OCI-LY7 (cell line): ENCODE results near the gene SNAP29. TPM values are rescaled to one million over a fixed set of nuclear protein-coding genes. Genes with fewer than 3 reads are reported as not detected.
"Not testable (repeated sequence)": the region's sequence is repeated elsewhere in the genome, so short reads cannot be mapped to it uniquely, and the experiment has no call there.

Experiments
- BruUV-seq: library from RNA; stranded (reverse); fragments of 400-500 nt; replicated peaks from 2 replicates; lab custom pipeline; 2021; lab: Mats Ljungman, UMichigan
- CTCF ChIA-PET: fragments of 300-600 bp; sonication (Branson Sonifier 250); formaldehyde crosslinking; loops from one replicate; lab custom pipeline; 2022; ENCODE audit warnings: antibody characterized with exemption; ENCODE audit not compliant: unreplicated experiment; lab: Charles Lee
- POLR2A ChIA-PET: fragments of 300-600 bp; sonication (Branson Sonifier 250); formaldehyde crosslinking; loops from one replicate; lab custom pipeline; 2022; ENCODE audit warnings: antibody characterized with exemption; lab: Charles Lee
- DNase-seq: peaks from one replicate; pipeline ENCODE4 v3.0.0-alpha.2; 2015; ENCODE audit warnings: low spot score
- H2AFZ ChIP-seq: fragments of 200-600 bp; sonication (generic), shearing (Covaris generic); 2 replicates; pipeline ENCODE4 v1.6.1; 2014; ENCODE audit warnings: mild to moderate bottlenecking, antibody characterized with exemption, low read length, moderate library complexity
- H3K27ac ChIP-seq: fragments of 200-600 bp; sonication (generic); 2 replicates; pipeline ENCODE4 v1.5.1; 2014; ENCODE audit warnings: mixed run types, low read depth, mild to moderate bottlenecking, moderate library complexity, low read length, inconsistent platforms; ENCODE audit not compliant: poor library complexity, severe bottlenecking
- H3K36me3 ChIP-seq: fragments of 200-600 bp; sonication (generic); 2 replicates; pipeline ENCODE4 v1.6.1; 2014; ENCODE audit warnings: mild to moderate bottlenecking, antibody characterized with exemption, low read length, moderate library complexity, mixed read lengths; ENCODE audit not compliant: insufficient read depth
- H3K4me1 ChIP-seq: fragments of 200-600 bp; sonication (generic); 2 replicates; pipeline ENCODE4 v1.5.1; 2014; ENCODE audit warnings: mild to moderate bottlenecking, low read length; ENCODE audit not compliant: insufficient read depth, poor library complexity, severe bottlenecking
- H3K4me2 ChIP-seq: fragments of 200-600 bp; sonication (generic); 2 replicates; pipeline ENCODE4 v1.6.1; 2014; ENCODE audit warnings: mild to moderate bottlenecking, low read length
- H3K4me3 ChIP-seq: fragments of 200-600 bp; sonication (generic); 2 replicates; pipeline ENCODE4 v1.5.1; 2014; ENCODE audit warnings: mild to moderate bottlenecking, low read depth, low read length; ENCODE audit not compliant: poor library complexity, severe bottlenecking
- H3K79me2 ChIP-seq: fragments of 200-600 bp; sonication (generic); 2 replicates; pipeline ENCODE4 v1.6.1; 2016; ENCODE audit warnings: low read depth, mild to moderate bottlenecking, low read length, moderate library complexity, mixed read lengths; ENCODE audit not compliant: insufficient read depth
- H3K9me2 ChIP-seq: fragments of 200-600 bp; sonication (generic); 2 replicates; pipeline ENCODE4 v1.6.1; 2016; ENCODE audit warnings: mild to moderate bottlenecking, low read length, mixed read lengths; ENCODE audit not compliant: insufficient read depth
- H3K9me3 ChIP-seq: fragments of 200-600 bp; sonication (generic); 2 replicates; pipeline ENCODE4 v1.6.1; 2014; ENCODE audit warnings: mild to moderate bottlenecking, mixed run types, low read length, mixed read lengths
- H4K20me1 ChIP-seq: fragments of 200-600 bp; sonication (generic); 2 replicates; pipeline ENCODE4 v1.6.1; 2014; ENCODE audit warnings: mild to moderate bottlenecking, antibody characterized with exemption, low read length, moderate library complexity, mixed read lengths; ENCODE audit not compliant: insufficient read depth
- EZH2phosphoT487 ChIP-seq: fragments of 200-600 bp; sonication (generic); IDR thresholded peaks from 2 replicates; pipeline ENCODE4 v1.6.1; 2018; ENCODE audit warnings: low read depth, borderline replicate concordance, mild to moderate bottlenecking, mixed run types, antibody characterized with exemption, low read length, moderate library complexity, mixed read lengths
- intact Hi-C: fragments of 100-400 bp; cut with micrococcal nuclease; formaldehyde crosslinking; loops from one replicate; pipeline ENCODE4 v1.10.0; 2022; ENCODE audit not compliant: unreplicated experiment
- total RNA-seq, 2 experiments: library from RNA; depleted of rRNA in 1 of 2; stranded (reverse); fragments of >200 nt in 1 of 2; shearing (Covaris generic) in 1 of 2; gene quantifications; 2 replicates each; pipeline ENCODE4 v1.2.3, GENCODE V29; 2014 to 2022
- TF ChIP-seq, protein P1 (sequence below): fragments of 200-600 bp; sonication (generic); conservative IDR thresholded peaks from 2 replicates; pipeline ENCODE4 v1.5.1; 2014; ENCODE audit warnings: mild to moderate bottlenecking, antibody characterized with exemption, low read length, moderate library complexity, mixed read lengths

SNAP29 gene
- total RNA-seq, 2 experiments from 2014 or later: 12.7 to 26.9 TPM

GRCh38 chr22:20822240-20822639, 36.6 kb upstream of the SNAP29 start:
- CTCF ChIA-PET: no interaction called here
- peaks cover 68% of the 10 kb centered on the region for H3K36me3 ChIP-seq

DNA sequence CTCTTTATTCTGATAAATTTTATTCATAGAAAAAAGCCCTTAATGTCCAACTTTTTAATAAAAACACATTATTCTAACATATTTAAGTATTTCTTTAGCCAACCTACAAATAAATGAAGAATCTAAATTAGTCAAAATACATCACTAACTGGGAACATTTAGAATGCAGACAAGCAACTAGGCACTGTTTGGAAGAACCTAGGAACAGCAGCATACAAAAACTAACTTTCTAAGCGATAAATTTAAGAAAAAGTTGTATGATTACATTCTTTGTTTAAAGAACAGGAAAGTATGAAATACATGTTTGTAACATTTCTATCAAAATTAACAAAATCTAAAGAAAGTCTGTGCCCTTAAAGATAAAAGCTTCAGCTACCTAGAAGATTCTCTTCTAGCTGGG, 35.5 kb upstream of the SNAP29 start:
- H3K4me3 ChIP-seq: no peak overlapping the region
- intact Hi-C loops: no loop called here
- no peaks in the 10 kb centered on the region for H3K4me1 ChIP-seq
- no peak overlapping the region for H3K4me2 ChIP-seq
- no peak for DNase-seq
- no peaks in the 10 kb centered on the region for H3K9me2 ChIP-seq
- H3K79me2 ChIP-seq: no peaks in the 10 kb centered on the region
- no TSS peak for BruUV-seq
- no peak overlapping the region for H3K27ac ChIP-seq
- POLR2A ChIA-PET: interaction anchor here (0.6 to 1.2 kb wide), 2 partner anchors 11 to 21 kb away, joined by 4 to 5 read pairs; no protein-coding TSS in a partner anchor
- peaks cover 66% of the 10 kb centered on the region for H3K36me3 ChIP-seq
- H4K20me1 ChIP-seq: no peaks in the 10 kb centered on the region
- TF ChIP-seq, protein P1, sequence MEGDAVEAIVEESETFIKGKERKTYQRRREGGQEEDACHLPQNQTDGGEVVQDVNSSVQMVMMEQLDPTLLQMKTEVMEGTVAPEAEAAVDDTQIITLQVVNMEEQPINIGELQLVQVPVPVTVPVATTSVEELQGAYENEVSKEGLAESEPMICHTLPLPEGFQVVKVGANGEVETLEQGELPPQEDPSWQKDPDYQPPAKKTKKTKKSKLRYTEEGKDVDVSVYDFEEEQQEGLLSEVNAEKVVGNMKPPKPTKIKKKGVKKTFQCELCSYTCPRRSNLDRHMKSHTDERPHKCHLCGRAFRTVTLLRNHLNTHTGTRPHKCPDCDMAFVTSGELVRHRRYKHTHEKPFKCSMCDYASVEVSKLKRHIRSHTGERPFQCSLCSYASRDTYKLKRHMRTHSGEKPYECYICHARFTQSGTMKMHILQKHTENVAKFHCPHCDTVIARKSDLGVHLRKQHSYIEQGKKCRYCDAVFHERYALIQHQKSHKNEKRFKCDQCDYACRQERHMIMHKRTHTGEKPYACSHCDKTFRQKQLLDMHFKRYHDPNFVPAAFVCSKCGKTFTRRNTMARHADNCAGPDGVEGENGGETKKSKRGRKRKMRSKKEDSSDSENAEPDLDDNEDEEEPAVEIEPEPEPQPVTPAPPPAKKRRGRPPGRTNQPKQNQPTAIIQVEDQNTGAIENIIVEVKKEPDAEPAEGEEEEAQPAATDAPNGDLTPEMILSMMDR: no peak
- TF ChIP-seq EZH2phosphoT487: no peak
- CTCF ChIA-PET: no interaction called here
- no peak overlapping the region for H2AFZ ChIP-seq
- H3K9me3 ChIP-seq: no peaks in the 10 kb centered on the region

More at GRCh38 chr22:20822240-20822639, 36.6 kb upstream of the SNAP29 start:
- DNase-seq: no peak
- TF ChIP-seq EZH2phosphoT487: no peak
- TF ChIP-seq, protein P1: no peak
- no peaks in the 10 kb centered on the region for H3K4me1 ChIP-seq
- H3K9me3 ChIP-seq: no peaks in the 10 kb centered on the region
- H2AFZ ChIP-seq: no peak overlapping the region
- H3K4me3 ChIP-seq: no peak overlapping the region
- no peak overlapping the region for H3K27ac ChIP-seq
- BruUV-seq: no TSS peak
- no peaks in the 10 kb centered on the region for H3K79me2 ChIP-seq
- intact Hi-C loops: no loop called here
- no peak overlapping the region for H3K4me2 ChIP-seq
- no peaks in the 10 kb centered on the region for H4K20me1 ChIP-seq
- POLR2A ChIA-PET: no interaction called here
- no peaks in the 10 kb centered on the region for H3K9me2 ChIP-seq

DNA sequence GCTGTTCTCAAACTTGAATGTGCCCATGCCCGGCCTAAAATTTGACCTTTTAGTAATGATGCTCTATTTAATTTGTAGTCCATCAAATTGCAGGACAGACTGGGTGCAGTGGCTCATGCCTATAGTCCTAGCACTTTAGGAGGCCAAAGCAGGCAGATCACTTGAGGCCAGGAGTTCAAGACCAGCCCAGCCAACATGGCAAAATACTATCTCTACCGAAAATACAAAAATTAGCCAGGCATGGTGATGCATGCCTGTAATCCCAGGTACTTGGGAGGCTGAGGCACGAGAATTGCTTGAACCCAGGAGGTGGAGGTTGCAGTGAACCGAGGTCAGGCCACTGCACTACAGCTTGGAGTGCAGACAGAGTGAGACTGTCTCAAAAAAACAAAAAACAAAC, 33.6 kb upstream of the SNAP29 start:
- H3K79me2 ChIP-seq, H3K27ac ChIP-seq, H2AFZ ChIP-seq, H4K20me1 ChIP-seq, DNase-seq, H3K9me3 ChIP-seq, H3K4me1 ChIP-seq, BruUV-seq, H3K4me2 ChIP-seq, H3K9me2 ChIP-seq, intact Hi-C loops, H3K4me3 ChIP-seq: not testable (repeated sequence)
- H3K36me3 ChIP-seq: peaks cover 66% of the 10 kb centered on the region
- POLR2A ChIA-PET: interaction anchor here (0.6 to 0.7 kb wide), 3 partner anchors 93 to 259 kb away, joined by 3 to 5 read pairs (median 4); no protein-coding TSS in a partner anchor
- CTCF ChIA-PET: interaction anchor here (0.5 kb wide), 1 partner anchor 429 kb away, joined by 3 read pairs; no protein-coding TSS in a partner anchor
